ENCODE results near the gene CD302.

- TF ChIP-seq CTCF (conservative IDR thresholded peaks at IDR 0.05; ENCODE audit: low read depth, low read length) (no peak), EZH2 (IDR thresholded peaks at IDR 0.05; ENCODE audit: low read length, unreplicated experiment) (no peak)
These were observed 43.0 kb downstream of the CD302 start for GRCh38 chr2:159755014-159755413.
